ENCODE data around the gene CDKAL1.

DNA sequence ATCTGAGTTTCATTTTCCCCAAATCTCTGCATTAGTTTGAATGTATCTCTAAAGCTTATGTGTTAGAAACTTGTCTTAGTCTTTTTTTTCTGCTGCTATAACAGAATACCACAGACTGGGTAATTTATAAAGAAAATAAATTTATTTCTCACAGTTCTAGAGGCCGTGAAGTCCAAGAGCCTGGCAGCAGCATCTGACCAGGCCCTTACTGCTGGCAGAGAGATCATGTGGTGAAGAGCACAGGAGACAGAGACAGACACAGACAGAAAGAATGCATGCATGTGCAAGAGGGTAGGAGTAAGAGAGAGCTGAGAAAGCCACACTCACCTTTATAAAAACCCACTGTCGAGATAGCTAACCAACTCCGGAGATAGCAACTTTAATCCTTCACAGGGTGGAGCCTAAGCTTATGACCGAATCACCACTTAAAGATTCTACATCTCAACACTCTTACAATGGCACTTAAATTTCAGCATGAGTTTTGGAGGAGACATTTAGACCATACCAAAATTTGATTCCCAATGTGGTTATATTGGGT is 646.6 kb downstream of the CDKAL1 start:
- no peak for TF ChIP-seq POLR2A (IDR thresholded peaks at IDR 0.05; ENCODE audit: low read depth)
- TF ChIP-seq, protein P1, sequence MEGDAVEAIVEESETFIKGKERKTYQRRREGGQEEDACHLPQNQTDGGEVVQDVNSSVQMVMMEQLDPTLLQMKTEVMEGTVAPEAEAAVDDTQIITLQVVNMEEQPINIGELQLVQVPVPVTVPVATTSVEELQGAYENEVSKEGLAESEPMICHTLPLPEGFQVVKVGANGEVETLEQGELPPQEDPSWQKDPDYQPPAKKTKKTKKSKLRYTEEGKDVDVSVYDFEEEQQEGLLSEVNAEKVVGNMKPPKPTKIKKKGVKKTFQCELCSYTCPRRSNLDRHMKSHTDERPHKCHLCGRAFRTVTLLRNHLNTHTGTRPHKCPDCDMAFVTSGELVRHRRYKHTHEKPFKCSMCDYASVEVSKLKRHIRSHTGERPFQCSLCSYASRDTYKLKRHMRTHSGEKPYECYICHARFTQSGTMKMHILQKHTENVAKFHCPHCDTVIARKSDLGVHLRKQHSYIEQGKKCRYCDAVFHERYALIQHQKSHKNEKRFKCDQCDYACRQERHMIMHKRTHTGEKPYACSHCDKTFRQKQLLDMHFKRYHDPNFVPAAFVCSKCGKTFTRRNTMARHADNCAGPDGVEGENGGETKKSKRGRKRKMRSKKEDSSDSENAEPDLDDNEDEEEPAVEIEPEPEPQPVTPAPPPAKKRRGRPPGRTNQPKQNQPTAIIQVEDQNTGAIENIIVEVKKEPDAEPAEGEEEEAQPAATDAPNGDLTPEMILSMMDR (IDR thresholded peaks at IDR 0.05) = no peak
- no peak for TF ChIP-seq POLR2AphosphoS5 (IDR thresholded peaks at IDR 0.05)
- no peak for TF ChIP-seq EP300 (IDR thresholded peaks at IDR 0.05)

Measured in esophagus muscularis mucosa (tissue), 4 donors.